Adrenal gland (tissue), 12 donors: Measurements from ENCODE around the gene RPL29. TPM values are rescaled to one million over a fixed set of nuclear protein-coding genes. Genes with fewer than 3 reads are reported as not detected.

Experiments used
- DNase-seq, 7 donors: peaks; one replicate each; pipeline ENCODE4 v3.0.0-alpha.2; 2019 to 2020
- H3K27ac ChIP-seq, 5 donors: fragments of 200-600 bp; sonication (generic) in 4 of 5; 1 replicate in 3 of 5; 2 replicates in 2 of 5; pipeline versions ENCODE4 v1.5.1 to v1.8.0; 2016 to 2020; ENCODE audit warnings: mild to moderate bottlenecking in 1 of 5
- H3K27me3 ChIP-seq: fragments of 200-600 bp; 2 replicates; pipeline ENCODE4 v1.8.0; 2021
- H3K36me3 ChIP-seq, 2 donors: fragments of 200-600 bp; replicated peaks in 1 of 2; 1 replicate in 1 of 2; 2 replicates in 1 of 2; pipeline versions ENCODE4 v1.5.1 to v1.8.0; 2018 to 2022
- H3K4me1 ChIP-seq, 2 donors: fragments of 200-600 bp; replicated peaks in 1 of 2; 1 replicate in 1 of 2; 2 replicates in 1 of 2; pipeline versions ENCODE4 v1.5.1 to v1.8.0; 2018 to 2021
- H3K4me3 ChIP-seq, 4 donors: fragments of 200-600 bp; sonication (generic) in 3 of 4; one replicate each; pipeline ENCODE4 v1.5.1; 2016 to 2018
- H3K9me3 ChIP-seq, 3 donors: fragments of 200-600 bp; sonication (generic) in 1 of 3; replicated peaks in 1 of 3; 1 replicate in 2 of 3; 2 replicates in 1 of 3; pipeline versions ENCODE4 v1.5.1 to v1.8.0; 2016 to 2021
- CTCF ChIP-seq, 6 experiments: fragments of 450-650 bp in 4 of 6; fragments of 200-600 bp in 2 of 6; sonication (generic) in 1 of 6; IDR thresholded peaks; 1 replicate in 5 of 6; 2 replicates in 1 of 6; pipeline versions ENCODE4 v1.5.1 to v1.8.0; 2016 to 2021; ENCODE audit warnings: antibody characterized with exemption in 6 of 6, mild to moderate bottlenecking in 2 of 6, moderate library complexity in 1 of 6
- POLR2A ChIP-seq, 2 donors: fragments of 450-650 bp; IDR thresholded peaks; one replicate each; pipeline ENCODE4 v1.6.1; 2017; ENCODE audit warnings: antibody characterized with exemption in 2 of 2, mild to moderate bottlenecking in 2 of 2, moderate library complexity in 1 of 2
- WGBS, 4 donors: extraction: QIAGEN DNeasy Blood & Tissue Kit in 2 of 4; methylation state at CpG; one replicate each; pipeline versions ENCODE4 v1.1.5 to v1.1.7; 2013 to 2017; 5-methylcytosine and 5-hydroxymethylcytosine counted together
- intact Hi-C, 2 donors: fragments of 100-400 bp; cut with DNase I; formaldehyde crosslinking; loops; one replicate each; pipeline versions ENCODE4 v1.14.1 to v1.15.0; 2022 to 2023
- polyA plus RNA-seq, 3 donors: library from polyadenylated mRNA; stranded (reverse); fragments of 200-250 nt in 2 of 3; fragments of 350-450 nt in 1 of 3; fragmentation: Illumina TruSeq in 1 of 3; extraction: RNeasy Lipid Tissue Mini Kit (QIAGEN cat#74804) in 1 of 3; gene quantifications; one replicate each; pipeline ENCODE4 v1.2.3, GENCODE V29; 2013 to 2014
- total RNA-seq, 9 donors: library from RNA; depleted of rRNA in 4 of 9; stranded (reverse); fragments of >200 nt in 4 of 9; fragments of 120-200 nt in 1 of 9; fragmentation: NEBNext Ultra II Directional in 1 of 9; extraction: Animal tissue kit (Norgen Biotek cat#: 25700) in 1 of 9; gene quantifications; one replicate each; pipeline versions ENCODE4 v1.1.0 to v1.2.4, GENCODE V29; 2013 to 2023
- donor health status: healthy with polysubstance abuse.
- donor health status: Bipolar disorder and iron deficiency.
- donor health status: DM: yes; HTN: yes; CAD: no.
- donor health status: DM: no; HTN: no; CAD: no.
- donor health status: DM: no; HTN: no; CAD: no.
- donor health status: DM: yes; HTN: yes; CAD: no.

The RPL29 gene
- total and polyA plus RNA-seq, 12 donors = 947 to 3,421 (median 1,448) TPM

- no peak overlapping the region for H3K27ac ChIP-seq
- H3K9me3 ChIP-seq = no peaks in the 10 kb centered on the region
- 90 to 95% (median 92%) methylated on average over 2 to 6 of the region's 6 CpGs for WGBS, 4 donors
- H3K4me1 ChIP-seq = no peaks in the 10 kb centered on the region
- no peak overlapping the region for H3K4me3 ChIP-seq
- no peaks in the 10 kb centered on the region for H3K27me3 ChIP-seq
- TF ChIP-seq CTCF (IDR thresholded peaks at IDR 0.05) (no peak), POLR2A (IDR thresholded peaks at IDR 0.05) (no peak)
- no peaks in the 10 kb centered on the region for H3K36me3 ChIP-seq
- no peak for DNase-seq
- intact Hi-C loops = no loop called here
Observed at GRCh38 chr3:52038227-52038626, 42.5 kb upstream of the RPL29 start.

GRCh38 chr3:52037291-52037690 is 41.6 kb upstream of the RPL29 start:
- Histone ChIP-seq H3K36me3 (no peaks in the 10 kb centered on the region), H3K27me3 (no peaks in the 10 kb centered on the region), H3K27ac (no peak overlapping the region), H3K4me1 (no peaks in the 10 kb centered on the region), H3K4me3 (no peak overlapping the region), H3K9me3 (no peaks in the 10 kb centered on the region)
- intact Hi-C loops = no loop called here
- WGBS, 4 donors = 83 to 94% (median 88%) methylated on average over 1 to 4 of the region's 4 CpGs
- TF ChIP-seq POLR2A (IDR thresholded peaks at IDR 0.05) (no peak), CTCF (IDR thresholded peaks at IDR 0.05) (no peak)
- no peak for DNase-seq

- intact Hi-C loops = no loop called here
- H3K27ac ChIP-seq = no peak overlapping the region
Observed at GRCh38 chr3:52036829-52037228, 41.1 kb upstream of the RPL29 start.

GRCh38 chr3:52036222-52036694 is 40.6 kb upstream of the RPL29 start:
- Histone ChIP-seq H3K9me3 (no peaks in the 10 kb centered on the region), H3K36me3 (no peaks in the 10 kb centered on the region)

More at GRCh38 chr3:52036829-52037228, 41.1 kb upstream of the RPL29 start:
- no peak for DNase-seq
- Histone ChIP-seq H3K4me3 (no peak overlapping the region), H3K36me3 (no peaks in the 10 kb centered on the region), H3K9me3 (no peaks in the 10 kb centered on the region), H3K4me1 (no peaks in the 10 kb centered on the region), H3K27me3 (no peaks in the 10 kb centered on the region)
- no peak for TF ChIP-seq POLR2A (IDR thresholded peaks at IDR 0.05)
- TF ChIP-seq CTCF (IDR thresholded peaks at IDR 0.05) = no peak
- 64 to 76% (median 73%) methylated on average over 2 to 5 of the region's 5 CpGs for WGBS, 4 donors

More at GRCh38 chr3:52036222-52036694, 40.6 kb upstream of the RPL29 start:
- H3K27ac ChIP-seq = no peak overlapping the region
- TF ChIP-seq CTCF (IDR thresholded peaks at IDR 0.05) (no peak), POLR2A (IDR thresholded peaks at IDR 0.05) (no peak)
- 59 to 96% (median 89%) methylated on average over 2 to 5 of the region's 5 CpGs for WGBS, 4 donors
- DNase-seq = no peak
- H3K27me3 ChIP-seq = no peaks in the 10 kb centered on the region
- no peak overlapping the region for H3K4me3 ChIP-seq
- intact Hi-C loops = no loop called here
- no peaks in the 10 kb centered on the region for H3K4me1 ChIP-seq
